HepG2 (cell line): ENCODE measurements around the gene MARS1. TPM values are rescaled to one million over a fixed set of nuclear protein-coding genes. Genes with fewer than 3 reads are reported as not detected.

Experiments
- CSRNP1 ChIP-seq: sonication (generic); formaldehyde crosslinking; IDR thresholded peaks from 2 replicates; pipeline ENCODE4 v1.8.1; 2023; ENCODE audit warnings: mild to moderate bottlenecking, missing genetic modification reagents
- ETV5 ChIP-seq: IDR thresholded peaks from 2 replicates; pipeline ENCODE4 v1.6.1; 2018; ENCODE audit warnings: missing biosample characterization, missing genetic modification reagents, inconsistent platforms, borderline replicate concordance
- HINFP ChIP-seq: sonication (generic); formaldehyde crosslinking; IDR thresholded peaks from 2 replicates; pipeline ENCODE4 v1.4.0; 2020; ENCODE audit warnings: low read depth, mild to moderate bottlenecking, missing genetic modification reagents
- HOXA5 ChIP-seq: sonication (generic); formaldehyde crosslinking; IDR thresholded peaks from 2 replicates; pipeline ENCODE4 v1.4.0; 2020; ENCODE audit warnings: missing genetic modification reagents
- NFIC ChIP-seq: IDR thresholded peaks from 2 replicates; pipeline ENCODE4 v1.6.1; 2012; ENCODE audit warnings: mild to moderate bottlenecking, low read length, inconsistent platforms
- RFXANK ChIP-seq: IDR thresholded peaks from 2 replicates; pipeline ENCODE4 v1.6.1; 2016
- TMF1 ChIP-seq: sonication (generic); formaldehyde crosslinking; IDR thresholded peaks from 2 replicates; pipeline ENCODE4 v1.8.1; 2022; ENCODE audit warnings: low read depth, missing genetic modification reagents
- ZMYM2 ChIP-seq: sonication (generic); formaldehyde crosslinking; IDR thresholded peaks from 2 replicates; pipeline ENCODE4 v1.8.0; 2022; ENCODE audit warnings: mild to moderate bottlenecking, missing genetic modification reagents
- ZNF337 ChIP-seq: sonication (generic); formaldehyde crosslinking; IDR thresholded peaks from 2 replicates; pipeline ENCODE4 v1.5.1; 2020; ENCODE audit warnings: missing genetic modification reagents, low read depth, mild to moderate bottlenecking, borderline replicate concordance
- ZNF546 ChIP-seq: sonication (generic); formaldehyde crosslinking; conservative IDR thresholded peaks from 2 replicates; pipeline ENCODE4 v1.8.1; 2023; ENCODE audit warnings: mild to moderate bottlenecking, missing genetic modification reagents
- ZNF616 ChIP-seq: sonication (generic); formaldehyde crosslinking; IDR thresholded peaks from 2 replicates; pipeline ENCODE4 v1.5.0; 2020; ENCODE audit warnings: low read depth, mild to moderate bottlenecking, missing genetic modification reagents
- polyA plus RNA-seq, 8 experiments: library from polyadenylated mRNA; depleted of rRNA in 3 of 8; stranded (reverse) in 7 of 8; unstranded in 1 of 8; fragments of >200 nt; fragmentation: Illumina TruSeq in 4 of 8; extraction: Trizol in 4 of 8; gene quantifications; 2 replicates each; pipeline versions ENCODE4 v1.2.1 to v1.2.3, GENCODE V29; 2011 to 2016; ENCODE audit warnings: low read depth in 4 of 8, missing spikeins in 1 of 8, mixed read lengths in 1 of 8; ENCODE audit not compliant: insufficient read depth in 1 of 8
- total RNA-seq, 5 experiments: library from RNA; depleted of rRNA; stranded (reverse); fragments of >200 nt; fragmentation: Illumina TruSeq; extraction: Trizol; gene quantifications; 2 replicates each; pipeline ENCODE4 v1.2.3, GENCODE V29; 2016; ENCODE audit warnings: low read depth in 1 of 5
- TF ChIP-seq, protein P1 (sequence below): sonication (generic); formaldehyde crosslinking; IDR thresholded peaks from 2 replicates; pipeline ENCODE4 v1.5.0; 2020; ENCODE audit warnings: mild to moderate bottlenecking, missing genetic modification reagents, borderline replicate concordance
- TF ChIP-seq, protein P2 (sequence below): sonication (generic); formaldehyde crosslinking; IDR thresholded peaks from 2 replicates; pipeline ENCODE4 v1.8.0; 2022; ENCODE audit warnings: missing genetic modification reagents, low read depth, mild to moderate bottlenecking, borderline replicate concordance
- TF ChIP-seq, protein P3 (sequence below): IDR thresholded peaks from 2 replicates; pipeline ENCODE4 v1.6.1; 2016; ENCODE audit warnings: low read depth, missing genetic modification reagents, missing compliant biosample characterization

The MARS1 gene
- total and polyA plus RNA-seq, 2 of the 13 experiments (the other 11 are each of a cell fraction or from before 2014, with no cell fraction given) = 115 to 181 TPM

DNA sequence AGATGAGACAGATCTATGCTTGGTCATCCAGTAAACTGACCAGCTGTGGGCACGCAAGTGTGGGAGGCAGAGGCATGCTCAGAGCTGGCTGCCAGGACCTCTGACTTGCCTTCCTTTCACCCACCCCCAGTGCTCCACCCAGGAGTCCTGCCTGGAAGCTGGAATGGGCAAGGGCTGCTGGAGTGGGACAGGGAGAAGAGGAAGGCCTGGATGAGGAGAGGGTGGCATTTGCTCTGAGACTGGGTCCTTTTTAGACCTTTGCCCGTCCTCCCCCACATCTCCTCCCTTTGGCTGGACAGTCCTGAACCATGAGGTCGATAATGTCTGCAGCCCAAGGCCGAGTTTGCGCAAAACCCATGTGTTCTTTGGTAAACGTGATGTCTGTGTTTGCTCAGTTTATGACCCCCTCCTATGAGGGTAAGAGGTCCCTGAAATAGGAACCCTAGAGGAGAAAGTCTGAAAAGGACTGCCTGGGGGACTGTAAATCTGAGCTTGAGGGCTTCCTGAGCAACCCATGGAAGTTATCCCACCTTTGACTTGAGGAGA, 36.6 kb upstream of the MARS1 start (continued):
- TF ChIP-seq, protein P1, sequence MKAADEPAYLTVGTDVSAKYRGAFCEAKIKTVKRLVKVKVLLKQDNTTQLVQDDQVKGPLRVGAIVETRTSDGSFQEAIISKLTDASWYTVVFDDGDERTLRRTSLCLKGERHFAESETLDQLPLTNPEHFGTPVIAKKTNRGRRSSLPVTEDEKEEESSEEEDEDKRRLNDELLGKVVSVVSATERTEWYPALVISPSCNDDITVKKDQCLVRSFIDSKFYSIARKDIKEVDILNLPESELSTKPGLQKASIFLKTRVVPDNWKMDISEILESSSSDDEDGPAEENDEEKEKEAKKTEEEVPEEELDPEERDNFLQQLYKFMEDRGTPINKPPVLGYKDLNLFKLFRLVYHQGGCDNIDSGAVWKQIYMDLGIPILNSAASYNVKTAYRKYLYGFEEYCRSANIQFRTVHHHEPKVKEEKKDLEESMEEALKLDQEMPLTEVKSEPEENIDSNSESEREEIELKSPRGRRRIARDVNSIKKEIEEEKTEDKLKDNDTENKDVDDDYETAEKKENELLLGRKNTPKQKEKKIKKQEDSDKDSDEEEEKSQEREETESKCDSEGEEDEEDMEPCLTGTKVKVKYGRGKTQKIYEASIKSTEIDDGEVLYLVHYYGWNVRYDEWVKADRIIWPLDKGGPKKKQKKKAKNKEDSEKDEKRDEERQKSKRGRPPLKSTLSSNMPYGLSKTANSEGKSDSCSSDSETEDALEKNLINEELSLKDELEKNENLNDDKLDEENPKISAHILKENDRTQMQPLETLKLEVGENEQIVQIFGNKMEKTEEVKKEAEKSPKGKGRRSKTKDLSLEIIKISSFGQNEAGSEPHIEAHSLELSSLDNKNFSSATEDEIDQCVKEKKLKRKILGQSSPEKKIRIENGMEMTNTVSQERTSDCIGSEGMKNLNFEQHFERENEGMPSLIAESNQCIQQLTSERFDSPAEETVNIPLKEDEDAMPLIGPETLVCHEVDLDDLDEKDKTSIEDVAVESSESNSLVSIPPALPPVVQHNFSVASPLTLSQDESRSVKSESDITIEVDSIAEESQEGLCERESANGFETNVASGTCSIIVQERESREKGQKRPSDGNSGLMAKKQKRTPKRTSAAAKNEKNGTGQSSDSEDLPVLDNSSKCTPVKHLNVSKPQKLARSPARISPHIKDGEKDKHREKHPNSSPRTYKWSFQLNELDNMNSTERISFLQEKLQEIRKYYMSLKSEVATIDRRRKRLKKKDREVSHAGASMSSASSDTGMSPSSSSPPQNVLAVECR (CRISPR knock-in tag) = peak; percentile 84; the same call in 1 of the 2 replicates
- TF ChIP-seq HINFP (CRISPR knock-in tag) (peak; percentile 92), NFIC (no peak), ZNF546 (CRISPR knock-in tag) (no peak), TMF1 (no peak), ZNF337 (CRISPR knock-in tag) (peak; percentile 69; the same call in 1 of the 2 replicates), ZNF616 (no peak), CSRNP1 (CRISPR knock-in tag) (peak; percentile 79; the same call in 1 of the 2 replicates), ZMYM2 (CRISPR knock-in tag) (peak; percentile 69; the same call in 1 of the 2 replicates), ETV5 (CRISPR knock-in tag) (peak; percentile 80; the same call in 1 of the 2 replicates), RFXANK (CRISPR knock-in tag) (0 out of 2 replicates have a peak, but pooled peaks have one; percentile 58), HOXA5 (CRISPR knock-in tag) (peak; percentile 45; the same call in 1 of the 2 replicates)
- TF ChIP-seq, protein P2, sequence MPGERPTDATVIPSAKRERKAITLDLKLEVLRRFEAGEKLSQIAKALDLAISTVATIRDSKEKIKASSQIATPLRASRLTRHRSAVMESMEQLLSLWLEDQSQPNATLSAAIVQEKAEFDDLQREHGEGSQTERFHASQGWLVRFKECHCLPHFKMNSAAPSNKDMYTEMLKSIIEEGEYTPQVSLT (CRISPR knock-in tag) = 0 out of 2 replicates have a peak, but pooled peaks have one; percentile 44
- TF ChIP-seq, protein P3, sequence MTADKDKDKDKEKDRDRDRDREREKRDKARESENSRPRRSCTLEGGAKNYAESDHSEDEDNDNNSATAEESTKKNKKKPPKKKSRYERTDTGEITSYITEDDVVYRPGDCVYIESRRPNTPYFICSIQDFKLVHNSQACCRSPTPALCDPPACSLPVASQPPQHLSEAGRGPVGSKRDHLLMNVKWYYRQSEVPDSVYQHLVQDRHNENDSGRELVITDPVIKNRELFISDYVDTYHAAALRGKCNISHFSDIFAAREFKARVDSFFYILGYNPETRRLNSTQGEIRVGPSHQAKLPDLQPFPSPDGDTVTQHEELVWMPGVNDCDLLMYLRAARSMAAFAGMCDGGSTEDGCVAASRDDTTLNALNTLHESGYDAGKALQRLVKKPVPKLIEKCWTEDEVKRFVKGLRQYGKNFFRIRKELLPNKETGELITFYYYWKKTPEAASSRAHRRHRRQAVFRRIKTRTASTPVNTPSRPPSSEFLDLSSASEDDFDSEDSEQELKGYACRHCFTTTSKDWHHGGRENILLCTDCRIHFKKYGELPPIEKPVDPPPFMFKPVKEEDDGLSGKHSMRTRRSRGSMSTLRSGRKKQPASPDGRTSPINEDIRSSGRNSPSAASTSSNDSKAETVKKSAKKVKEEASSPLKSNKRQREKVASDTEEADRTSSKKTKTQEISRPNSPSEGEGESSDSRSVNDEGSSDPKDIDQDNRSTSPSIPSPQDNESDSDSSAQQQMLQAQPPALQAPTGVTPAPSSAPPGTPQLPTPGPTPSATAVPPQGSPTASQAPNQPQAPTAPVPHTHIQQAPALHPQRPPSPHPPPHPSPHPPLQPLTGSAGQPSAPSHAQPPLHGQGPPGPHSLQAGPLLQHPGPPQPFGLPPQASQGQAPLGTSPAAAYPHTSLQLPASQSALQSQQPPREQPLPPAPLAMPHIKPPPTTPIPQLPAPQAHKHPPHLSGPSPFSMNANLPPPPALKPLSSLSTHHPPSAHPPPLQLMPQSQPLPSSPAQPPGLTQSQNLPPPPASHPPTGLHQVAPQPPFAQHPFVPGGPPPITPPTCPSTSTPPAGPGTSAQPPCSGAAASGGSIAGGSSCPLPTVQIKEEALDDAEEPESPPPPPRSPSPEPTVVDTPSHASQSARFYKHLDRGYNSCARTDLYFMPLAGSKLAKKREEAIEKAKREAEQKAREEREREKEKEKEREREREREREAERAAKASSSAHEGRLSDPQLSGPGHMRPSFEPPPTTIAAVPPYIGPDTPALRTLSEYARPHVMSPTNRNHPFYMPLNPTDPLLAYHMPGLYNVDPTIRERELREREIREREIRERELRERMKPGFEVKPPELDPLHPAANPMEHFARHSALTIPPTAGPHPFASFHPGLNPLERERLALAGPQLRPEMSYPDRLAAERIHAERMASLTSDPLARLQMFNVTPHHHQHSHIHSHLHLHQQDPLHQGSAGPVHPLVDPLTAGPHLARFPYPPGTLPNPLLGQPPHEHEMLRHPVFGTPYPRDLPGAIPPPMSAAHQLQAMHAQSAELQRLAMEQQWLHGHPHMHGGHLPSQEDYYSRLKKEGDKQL = peak; percentile 92
